Gastroesophageal sphincter (tissue), 3 donors: ENCODE results near the gene VTI1A.

Experiments used
- CTCF ChIP-seq, 4 experiments: fragments of 200-600 bp in 2 of 4; fragments of 450-650 bp in 2 of 4; sonication (generic) in 1 of 4; IDR thresholded peaks; one replicate each; pipeline ENCODE4 v1.5.1; 2017 to 2019; ENCODE audit warnings: antibody characterized with exemption in 4 of 4, mild to moderate bottlenecking in 2 of 4, moderate library complexity in 2 of 4
- EP300 ChIP-seq: sonication (generic); formaldehyde crosslinking; IDR thresholded peaks from one replicate; pipeline ENCODE4 v1.6.1; 2017; ENCODE audit warnings: antibody characterized with exemption, mild to moderate bottlenecking
- POLR2A ChIP-seq, 2 donors: fragments of 450-650 bp; IDR thresholded peaks; one replicate each; pipeline ENCODE4 v1.6.1; 2017; ENCODE audit warnings: antibody characterized with exemption in 2 of 2, mild to moderate bottlenecking in 2 of 2, moderate library complexity in 1 of 2
- POLR2AphosphoS5 ChIP-seq: sonication (generic); formaldehyde crosslinking; IDR thresholded peaks from one replicate; pipeline ENCODE4 v1.6.1; 2017; ENCODE audit warnings: antibody characterized with exemption

DNA sequence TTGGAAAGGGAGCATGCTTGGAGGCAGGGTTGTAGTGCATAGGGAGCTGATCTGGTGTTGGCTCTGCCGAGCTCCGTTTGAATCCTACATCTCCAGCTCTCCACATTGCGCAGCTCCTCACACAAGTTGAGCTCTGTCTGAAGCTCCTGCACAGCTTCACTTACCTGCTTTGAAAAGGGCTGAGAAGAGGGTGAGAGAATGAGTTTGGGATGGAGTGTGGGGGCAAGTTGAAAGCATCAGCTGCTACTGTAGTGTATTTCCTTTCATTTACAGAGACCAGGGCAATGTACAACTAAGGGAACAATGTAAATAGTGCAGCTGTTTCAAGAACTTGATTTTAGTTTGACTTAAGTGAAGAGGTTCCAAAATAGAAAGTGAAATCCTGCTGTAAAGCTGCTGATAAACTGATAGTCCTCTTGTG lies 88.5 kb downstream of the VTI1A start:
- TF ChIP-seq CTCF (IDR thresholded peaks at IDR 0.05), result no peak
- TF ChIP-seq EP300, result no peak
- no peak for TF ChIP-seq POLR2A (IDR thresholded peaks at IDR 0.05)
- TF ChIP-seq POLR2AphosphoS5, result no peak
